ENCODE results near the gene CNGA1.
"Not testable (repeated sequence)": the region's sequence is repeated elsewhere in the genome, so short reads cannot be mapped to it uniquely, and the experiment has no call there.

Gene CNGA1

DNA sequence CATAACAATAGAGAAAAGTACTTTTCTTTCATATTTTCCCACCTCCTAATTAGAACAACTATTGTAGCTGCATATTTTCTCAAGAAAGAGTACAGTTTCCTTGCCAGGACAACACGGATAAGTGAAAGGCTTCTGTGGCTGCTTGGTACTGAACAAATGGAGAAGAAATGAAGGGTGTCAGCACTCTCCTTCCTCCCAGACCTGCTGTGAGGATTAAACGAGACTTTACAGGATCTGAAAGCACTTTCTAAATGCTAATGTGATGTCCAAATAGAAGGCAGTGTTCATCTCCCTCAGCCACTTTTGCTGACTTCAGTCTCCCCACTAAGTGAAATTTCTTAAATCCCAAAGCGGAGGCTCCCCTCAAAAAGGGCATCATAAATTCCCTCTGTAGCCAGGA lies 14.0 kb upstream of the CNGA1 start:
- no peak for DNase-seq (ENCODE audit: low read depth)

- no peak for DNase-seq (ENCODE audit: low read depth)
These were observed 12.2 kb upstream of the CNGA1 start for GRCh38 chr4:48028696-48029095.

DNA sequence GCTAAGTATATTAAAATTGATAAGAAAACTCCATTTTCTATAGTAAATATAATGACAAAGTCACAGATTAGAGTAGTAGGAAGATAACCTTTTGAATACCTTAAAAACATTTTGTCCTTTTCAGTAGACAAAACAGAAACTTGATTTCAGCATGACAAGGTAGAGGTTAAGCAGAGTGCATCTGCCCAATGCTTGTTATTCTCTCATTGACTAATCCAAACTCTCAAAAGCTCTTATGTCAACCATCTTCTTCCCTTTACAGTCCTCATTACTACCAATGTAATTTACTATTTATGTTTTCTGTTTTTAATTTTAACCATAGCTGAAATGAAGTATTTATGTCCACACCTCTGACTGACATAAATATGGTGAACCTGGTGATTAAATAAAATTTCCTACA lies 11.2 kb upstream of the CNGA1 start:
- no peak for DNase-seq (ENCODE audit: low read depth)

DNA sequence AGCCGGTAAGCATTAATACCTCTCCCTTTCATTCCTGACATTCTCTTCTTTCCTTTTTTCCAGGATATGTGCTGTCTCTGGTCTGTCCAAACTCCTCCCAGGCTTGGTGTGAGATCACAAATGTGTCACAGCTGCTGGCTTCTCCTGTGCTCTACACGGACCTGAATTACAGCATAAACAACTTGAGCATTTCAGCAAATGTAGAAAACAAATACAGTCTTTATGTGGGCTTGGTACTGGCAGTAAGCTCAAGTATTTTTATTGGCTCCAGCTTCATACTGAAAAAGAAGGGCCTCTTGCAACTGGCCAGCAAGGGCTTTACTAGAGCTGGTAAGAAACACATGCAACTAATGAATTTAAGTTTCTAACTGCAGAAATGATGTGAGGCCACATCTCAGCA lies 8.5 kb upstream of the CNGA1 start:
- DNase-seq (ENCODE audit: low read depth) = peak; percentile 6

DNA sequence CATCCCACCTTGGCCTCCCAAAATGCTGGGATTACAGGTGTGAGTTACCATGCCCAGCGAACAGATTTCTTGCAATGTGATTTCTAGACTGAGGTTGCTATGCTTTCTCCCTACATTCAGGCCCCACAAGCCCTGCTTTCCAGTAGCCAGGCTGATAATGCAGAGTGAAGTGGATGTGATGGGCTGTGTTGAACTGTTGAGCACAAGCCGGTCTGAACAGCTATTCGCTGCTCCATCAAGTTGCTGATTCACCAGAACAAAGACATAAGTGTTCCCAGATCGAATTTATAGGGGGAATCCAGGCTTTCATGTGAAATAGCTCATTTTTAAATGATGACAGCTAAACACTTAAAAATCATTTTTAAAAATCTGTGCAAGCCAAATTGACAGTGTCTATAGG lies 8.0 kb upstream of the CNGA1 start:
- no peak for DNase-seq (ENCODE audit: low read depth)

- no peak for DNase-seq (ENCODE audit: low read depth)
These were observed 5.8 kb upstream of the CNGA1 start for GRCh38 chr4:48022192-48022799.

DNA sequence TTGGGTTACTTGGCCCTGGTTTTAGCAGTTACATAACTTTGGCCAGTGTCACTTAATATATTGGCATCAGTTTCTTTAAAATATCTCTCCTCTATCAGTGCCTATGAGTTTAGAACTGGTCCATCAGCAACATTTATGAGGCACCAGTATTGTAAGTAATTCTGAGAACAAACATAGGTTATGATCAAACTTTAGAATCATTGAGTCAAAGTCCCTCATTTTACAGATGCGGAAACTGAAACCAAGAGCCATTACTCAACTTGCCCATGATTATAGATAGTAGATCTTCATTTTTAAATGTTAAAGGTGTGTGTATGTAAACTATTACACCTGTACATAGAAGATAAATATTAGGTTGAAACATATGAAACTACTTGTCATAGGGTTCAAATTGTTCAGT lies 4.6 kb upstream of the CNGA1 start:
- no peak for DNase-seq (ENCODE audit: low read depth)

DNA sequence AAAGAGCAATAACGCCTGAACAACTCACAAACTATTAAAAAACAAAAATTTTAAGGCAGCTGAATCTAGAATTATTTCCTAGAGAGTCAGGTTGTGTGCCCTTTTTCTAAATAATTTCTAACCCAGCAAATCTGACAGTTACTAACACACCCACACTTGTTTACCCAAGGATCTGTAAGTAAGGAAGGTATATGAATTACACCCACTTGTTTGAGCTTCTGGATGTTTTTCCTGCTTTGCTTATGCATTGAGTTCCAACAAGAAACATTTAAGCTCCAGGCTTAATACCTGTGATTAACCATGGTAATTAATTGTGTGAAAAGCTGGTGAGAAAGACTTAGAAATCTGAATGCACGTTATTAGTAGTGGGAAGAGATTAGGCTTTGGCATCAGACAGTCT lies 1.6 kb upstream of the CNGA1 start:
- no peak for DNase-seq (ENCODE audit: low read depth)

DNA sequence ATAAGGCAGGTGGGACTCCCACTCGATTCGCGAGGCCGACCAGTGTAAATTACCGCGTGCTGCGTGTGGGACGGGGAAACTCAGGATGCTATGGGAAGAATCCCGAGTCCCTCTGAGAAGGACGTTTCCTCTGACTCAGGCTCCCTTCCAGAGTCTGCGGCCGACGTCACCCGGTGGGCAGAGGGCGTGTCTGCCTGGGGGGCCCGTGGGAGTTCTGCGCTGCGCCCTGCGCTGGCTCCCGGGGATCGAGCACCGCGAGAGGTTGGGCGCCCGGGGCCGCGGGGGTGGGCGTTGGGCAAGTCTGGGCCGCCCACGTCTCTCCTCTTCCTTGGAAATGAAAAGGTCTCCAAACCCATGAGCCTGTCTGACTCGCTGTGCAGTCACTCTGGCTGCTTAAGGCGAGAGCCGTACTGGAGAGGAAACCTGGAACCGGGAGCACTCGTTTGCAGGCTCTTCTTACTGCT lies 659 bp upstream of the CNGA1 start:
- DNase-seq (ENCODE audit: low read depth) = peak; percentile 11

- no peak for DNase-seq (ENCODE audit: low read depth)
These were observed 803 bp downstream of the CNGA1 start for GRCh38 chr4:48015678-48016077.

DNA sequence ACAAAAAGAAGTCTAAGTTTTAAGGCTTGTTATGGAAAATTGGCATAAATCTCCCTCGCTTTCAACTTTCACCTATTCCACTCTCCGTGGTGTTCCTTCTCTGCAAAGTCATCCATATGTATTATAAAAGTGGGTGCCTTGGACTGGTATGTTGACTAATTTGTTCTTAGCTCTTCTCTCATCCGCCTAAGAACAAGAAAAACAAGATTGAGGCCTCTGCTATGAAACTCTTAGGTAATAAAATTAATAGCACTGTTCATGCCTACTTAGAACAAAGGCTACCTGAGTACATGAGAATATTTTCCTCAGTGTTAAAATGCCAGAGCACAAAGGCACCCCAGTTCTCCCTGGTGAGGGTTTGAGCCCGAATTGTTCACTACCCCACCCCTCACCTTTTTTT lies 1.3 kb downstream of the CNGA1 start:
- DNase-seq (ENCODE audit: low read depth) = no peak

- DNase-seq (ENCODE audit: low read depth) = no peak
These were observed 3.7 kb downstream of the CNGA1 start for GRCh38 chr4:48012824-48013223.

DNA sequence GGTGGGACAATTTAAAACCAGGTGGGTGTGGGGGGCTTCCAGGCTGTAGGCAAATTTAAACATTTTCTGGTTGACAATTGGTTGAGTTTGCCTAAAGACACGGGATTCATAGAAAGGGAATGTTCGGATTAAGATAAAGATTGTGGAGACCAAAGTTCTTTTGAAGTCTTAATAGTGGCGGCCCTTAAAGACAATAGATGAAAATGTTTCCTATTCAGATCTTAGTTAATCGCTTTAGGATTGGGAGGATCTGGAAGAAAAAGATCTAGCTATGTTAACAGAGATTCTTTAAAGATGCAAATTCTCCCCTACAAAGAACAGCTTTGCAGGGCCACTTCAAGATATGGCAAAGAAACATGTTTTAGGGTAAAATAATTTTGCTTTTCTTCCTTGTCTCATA lies 4.8 kb downstream of the CNGA1 start:
- DNase-seq (ENCODE audit: low read depth) = no peak

DNA sequence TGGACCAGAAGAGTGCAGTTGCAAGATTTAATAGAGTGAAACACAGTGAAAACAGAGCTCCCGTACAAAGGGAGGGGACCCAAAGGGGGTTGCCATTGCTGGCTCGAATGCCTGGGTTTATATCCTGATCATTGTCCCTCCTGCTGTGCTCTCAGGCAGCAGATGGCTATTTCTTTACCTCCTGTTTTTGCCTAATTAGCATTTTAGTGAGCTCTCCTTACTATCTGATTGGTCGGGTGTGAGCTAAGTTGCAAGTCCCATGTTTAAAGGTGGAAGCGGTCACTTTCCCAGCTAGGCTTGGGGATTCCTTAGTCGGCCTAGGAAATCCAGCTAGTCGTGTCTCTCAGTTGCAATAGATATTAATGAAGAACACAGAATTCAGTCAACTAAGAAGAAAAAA lies 5.6 kb downstream of the CNGA1 start:
- DNase-seq (ENCODE audit: low read depth) = not testable (repeated sequence)

GRCh38 chr4:48008021-48008596 lies 8.4 kb downstream of the CNGA1 start:
- DNase-seq (ENCODE audit: low read depth) = no peak

- no peak for DNase-seq (ENCODE audit: low read depth)
These were observed 10.7 kb downstream of the CNGA1 start for GRCh38 chr4:48005781-48006180.

- DNase-seq (ENCODE audit: low read depth) = peak; percentile 21
These were observed 12.9 kb downstream of the CNGA1 start for GRCh38 chr4:48003568-48003967.

GRCh38 chr4:48002267-48002666 lies 14.2 kb downstream of the CNGA1 start:
- no peak for DNase-seq (ENCODE audit: low read depth)

GRCh38 chr4:47996021-47996420 lies 20.5 kb downstream of the CNGA1 start:
- no peak for DNase-seq (ENCODE audit: low read depth)

GRCh38 chr4:47992475-47992874 lies 24.0 kb downstream of the CNGA1 start:
- DNase-seq (ENCODE audit: low read depth) = not testable (repeated sequence)

DNA sequence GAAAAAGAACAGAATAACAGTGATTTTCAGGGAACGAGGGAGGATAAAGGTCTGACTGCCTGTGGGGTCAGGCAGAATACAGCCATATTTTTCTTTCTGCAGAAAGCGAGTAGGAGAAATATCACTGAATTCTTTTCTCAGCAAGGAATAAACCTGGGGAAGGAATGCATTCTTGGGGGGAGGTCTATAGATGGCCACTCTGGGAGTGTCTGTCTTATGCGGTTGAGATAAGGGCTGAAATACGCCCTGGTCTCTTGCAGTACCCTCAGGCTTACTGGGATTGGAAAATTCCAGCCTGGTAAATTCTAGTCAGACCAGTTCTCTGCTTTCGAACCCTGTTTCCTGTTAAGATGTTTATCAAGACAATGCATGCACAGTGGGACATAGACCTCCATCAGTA lies 26.3 kb downstream of the CNGA1 start:
- DNase-seq (ENCODE audit: low read depth) = no peak

DNA sequence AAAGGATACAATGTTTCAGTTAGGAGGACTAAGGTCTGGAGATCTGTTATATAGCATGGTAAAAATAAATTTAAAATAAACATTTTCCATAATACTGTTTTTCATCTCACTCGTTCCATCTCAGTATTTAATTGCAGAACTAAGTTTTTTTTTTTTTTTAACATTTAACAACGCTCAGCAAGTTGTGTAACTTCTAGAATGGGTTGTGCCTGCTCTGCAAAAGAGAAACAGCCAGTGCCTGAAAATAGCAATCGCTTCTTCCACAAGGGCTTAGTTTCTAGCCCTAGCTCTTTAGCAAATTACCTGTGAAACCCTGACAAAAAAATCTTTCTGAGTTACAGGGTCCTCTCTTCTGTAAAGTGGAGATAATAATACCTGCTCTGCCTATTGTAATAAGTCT lies 41.9 kb downstream of the CNGA1 start:
- DNase-seq (ENCODE audit: low read depth) = no peak

- no peak for DNase-seq (ENCODE audit: low read depth)
These were observed 43.8 kb downstream of the CNGA1 start for GRCh38 chr4:47972721-47973120.

GRCh38 chr4:47972181-47972580 lies 44.3 kb downstream of the CNGA1 start:
- no peak for DNase-seq (ENCODE audit: low read depth)
